ENCODE results near the gene SNX19.
"Not testable (repeated sequence)": the region's sequence is repeated elsewhere in the genome, so short reads cannot be mapped to it uniquely, and the experiment has no call there.

SNX19 gene

DNA sequence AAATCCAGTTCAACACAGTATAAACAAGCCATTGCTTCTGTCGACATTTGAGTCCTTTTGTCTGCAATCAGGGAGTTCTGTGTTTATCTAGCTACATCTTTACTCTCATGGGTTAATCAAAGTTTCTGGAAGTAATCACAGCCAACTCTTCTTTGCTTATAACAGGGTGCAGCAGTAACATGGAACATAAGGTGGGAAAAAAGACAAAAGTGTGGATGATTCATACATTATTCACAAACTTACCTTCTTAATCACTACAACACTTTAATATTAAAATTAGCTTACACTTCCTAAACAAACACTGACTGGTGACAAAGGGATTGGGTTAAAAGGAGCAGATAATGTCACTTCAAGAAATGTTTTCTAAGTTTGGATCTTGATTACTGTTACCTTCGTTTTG, 44.7 kb downstream of the SNX19 start:
- DNase-seq, result no peak

DNA sequence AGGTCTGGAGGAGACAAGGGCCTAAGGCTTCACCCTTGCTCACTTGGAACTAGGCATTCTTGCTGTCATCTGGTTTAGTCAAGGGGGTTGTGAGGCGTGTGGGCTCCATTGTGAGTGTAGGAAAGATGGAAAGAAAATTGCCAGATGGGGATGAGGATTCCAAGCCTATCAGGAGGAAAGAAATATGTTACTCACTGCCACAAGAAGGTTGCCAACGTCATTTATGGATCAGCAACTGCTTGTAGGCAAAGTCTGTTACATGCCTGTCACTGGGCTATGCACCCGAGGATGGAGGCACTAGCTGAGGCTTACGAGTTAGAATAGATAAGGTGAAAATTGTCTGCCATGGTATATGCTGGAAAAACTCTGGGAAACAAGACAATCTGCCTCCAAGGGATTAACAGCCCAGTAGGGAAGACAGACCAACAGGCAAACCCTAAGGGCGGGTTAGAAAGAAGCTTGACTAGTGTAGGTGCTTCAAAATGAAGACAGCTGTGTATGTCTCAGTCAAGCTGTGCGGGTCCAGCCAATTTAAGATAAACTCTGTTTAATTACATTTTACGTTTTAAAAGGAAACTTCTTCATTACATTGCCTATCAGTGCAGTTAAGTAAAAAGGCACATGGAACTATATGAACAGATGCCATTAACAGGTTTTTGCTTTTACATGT, 47.4 kb downstream of the SNX19 start:
- no peak for DNase-seq

DNA sequence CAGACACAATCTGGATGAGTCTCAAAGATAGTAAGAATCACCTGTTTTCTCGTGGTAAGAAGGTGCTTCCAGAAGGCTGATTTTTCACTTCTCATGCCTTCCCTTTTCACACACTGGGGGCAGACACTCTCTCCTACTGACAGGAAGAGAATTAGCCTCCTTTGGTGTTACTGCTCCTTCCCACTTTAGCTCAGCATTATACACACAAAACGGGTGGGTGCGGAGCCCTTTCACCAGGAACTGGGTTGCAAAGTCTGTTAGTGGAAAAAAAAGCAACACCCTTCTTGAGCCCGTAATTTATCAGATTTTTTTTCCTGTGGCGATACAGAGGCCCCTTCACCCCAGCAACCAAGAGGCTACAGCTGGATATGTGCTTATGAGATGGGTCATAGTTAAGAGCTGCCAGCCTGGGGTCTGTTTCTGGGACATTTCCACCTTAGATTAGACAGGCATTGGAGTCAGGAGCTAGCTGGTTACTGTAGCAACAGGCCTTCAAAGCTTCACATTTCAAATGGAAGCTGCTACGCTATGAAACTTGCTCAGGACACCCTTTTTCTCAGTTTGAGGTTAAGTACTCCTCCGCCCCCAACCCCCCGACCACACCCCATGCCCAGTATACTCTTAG, 48.1 kb downstream of the SNX19 start:
- no peak for DNase-seq

DNA sequence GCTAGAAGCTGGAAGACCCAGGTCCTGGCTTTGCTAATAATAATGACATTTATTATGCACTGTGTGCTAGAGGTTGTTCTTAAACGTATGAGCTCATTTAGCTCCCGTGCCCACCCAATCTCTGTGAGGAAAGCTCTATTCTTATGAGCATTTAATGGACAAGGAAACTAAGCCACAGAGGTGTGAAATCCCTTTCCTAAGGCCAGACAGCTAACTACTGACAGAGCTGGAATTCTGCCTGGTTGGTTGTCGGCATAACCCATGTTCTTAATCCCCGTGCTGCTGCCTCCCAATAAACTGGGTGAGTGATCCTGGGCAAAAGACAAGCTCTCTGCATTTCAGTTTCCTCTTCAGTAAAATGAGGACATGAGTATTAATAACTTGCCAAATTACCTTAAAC, 49.4 kb downstream of the SNX19 start:
- DNase-seq, result no peak

DNA sequence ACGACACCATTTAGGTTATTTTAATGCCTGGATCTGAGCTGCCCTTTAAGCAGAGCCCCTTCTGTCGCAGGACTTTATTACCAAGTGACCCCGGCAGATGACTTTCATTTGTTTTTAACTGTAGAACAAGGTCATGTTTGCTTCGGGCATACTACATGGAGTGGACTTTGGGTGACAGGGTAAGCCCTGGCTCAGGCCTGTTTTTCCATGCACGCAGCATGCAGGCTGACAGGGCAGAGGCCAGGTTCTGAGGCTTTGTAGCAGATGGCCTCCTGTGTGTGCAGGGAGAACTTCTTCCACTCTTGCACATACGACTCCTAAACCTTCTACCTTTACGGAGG, 50.5 kb downstream of the SNX19 start:
- DNase-seq, result no peak

DNA sequence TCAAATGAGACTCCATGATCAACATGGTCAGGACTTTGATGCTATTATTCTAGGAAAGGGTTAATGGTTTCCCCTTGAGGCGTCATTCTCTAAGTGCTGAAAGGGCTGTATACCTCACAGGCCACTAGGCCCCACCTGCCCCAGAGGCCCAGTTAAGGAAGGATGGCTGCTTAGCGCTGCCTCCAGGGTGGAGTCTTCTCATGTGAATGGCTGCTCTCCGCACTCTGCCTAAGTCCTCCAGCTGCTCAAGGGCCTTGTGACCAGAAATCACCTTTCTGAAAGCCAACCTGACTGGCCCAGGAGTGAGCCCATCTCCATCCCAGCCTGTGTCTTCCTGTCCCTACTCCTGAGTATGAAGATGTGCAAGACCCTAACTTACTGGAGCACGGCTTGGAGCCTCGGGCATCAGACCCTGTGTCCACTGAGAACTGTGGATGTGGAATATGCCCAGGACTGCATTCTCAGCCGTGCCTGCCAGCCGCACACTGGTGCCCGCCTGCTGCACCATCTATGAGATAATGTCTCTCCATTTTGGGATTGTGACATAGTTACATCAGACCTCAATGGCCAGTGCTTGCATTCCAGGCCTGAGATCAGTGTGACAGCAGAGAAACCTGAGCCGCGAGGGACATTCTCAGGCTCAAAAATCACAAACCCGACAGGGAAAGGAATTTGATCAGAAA, 51.0 kb downstream of the SNX19 start:
- DNase-seq, result no peak

DNA sequence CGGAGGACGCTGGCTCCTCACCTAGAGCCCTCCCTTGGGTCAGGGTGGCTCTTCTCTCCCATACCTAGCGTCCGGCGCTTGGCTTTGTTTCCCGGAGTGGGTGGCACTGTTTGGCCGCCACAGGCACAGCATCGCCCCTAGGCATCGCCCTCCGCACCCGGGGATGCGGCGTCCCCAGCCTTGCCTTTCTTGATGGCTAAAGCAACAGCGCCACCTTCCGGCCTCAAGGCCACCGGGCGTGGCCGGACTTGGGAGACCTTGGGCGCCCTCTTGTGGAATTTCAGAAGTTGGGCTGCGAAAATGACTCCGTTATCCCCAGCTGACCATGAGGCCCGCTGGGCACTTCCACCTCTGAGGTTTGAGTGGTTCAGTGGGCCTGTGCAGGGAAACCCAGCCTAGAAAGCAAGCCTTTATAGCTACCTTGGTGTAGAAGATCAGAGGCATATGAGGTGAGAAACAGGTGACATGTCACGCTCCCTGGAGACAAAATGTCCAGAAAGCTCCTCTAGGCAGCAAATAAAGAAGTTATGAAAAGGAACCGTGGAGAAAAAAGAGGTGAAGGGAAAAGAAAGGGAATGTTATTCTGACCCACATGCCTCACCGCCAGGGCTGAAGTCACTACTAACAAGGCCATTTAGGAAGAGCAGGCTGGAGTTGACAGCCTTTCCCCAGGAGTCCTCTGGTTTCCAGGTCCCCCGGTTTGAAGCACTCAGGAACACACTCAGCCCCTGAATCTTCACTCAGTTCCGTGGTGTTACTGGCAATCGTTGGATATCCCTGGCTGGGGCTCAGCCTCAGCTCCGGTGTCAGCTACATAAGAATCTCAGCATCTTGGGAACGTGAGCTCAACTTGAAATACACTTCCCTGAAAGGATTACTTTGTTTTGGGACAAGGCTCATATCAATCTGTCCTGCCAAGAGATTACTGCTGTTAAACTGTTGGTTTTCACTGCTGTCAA, 54.1 kb downstream of the SNX19 start:
- peak; percentile 82 for DNase-seq

DNA sequence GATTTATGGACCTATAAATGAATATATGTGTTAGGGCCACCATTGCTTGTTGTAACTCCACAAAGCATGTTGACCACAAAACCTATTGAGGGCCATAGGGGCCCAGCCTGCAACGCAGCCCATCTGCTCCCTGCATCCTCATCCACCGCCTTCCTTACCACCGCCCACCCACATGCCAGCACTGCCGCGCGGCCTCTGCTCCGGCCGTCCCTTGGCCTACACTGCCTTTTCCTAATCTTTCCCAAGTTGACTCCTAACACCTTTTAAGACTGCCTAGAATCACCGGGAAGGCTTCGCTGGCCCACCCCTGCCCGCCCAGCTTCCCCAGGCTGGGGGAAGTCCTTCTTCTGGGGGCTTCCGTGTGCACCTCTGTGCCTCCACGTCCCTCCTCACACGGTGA, 55.0 kb downstream of the SNX19 start:
- DNase-seq, result no peak

DNA sequence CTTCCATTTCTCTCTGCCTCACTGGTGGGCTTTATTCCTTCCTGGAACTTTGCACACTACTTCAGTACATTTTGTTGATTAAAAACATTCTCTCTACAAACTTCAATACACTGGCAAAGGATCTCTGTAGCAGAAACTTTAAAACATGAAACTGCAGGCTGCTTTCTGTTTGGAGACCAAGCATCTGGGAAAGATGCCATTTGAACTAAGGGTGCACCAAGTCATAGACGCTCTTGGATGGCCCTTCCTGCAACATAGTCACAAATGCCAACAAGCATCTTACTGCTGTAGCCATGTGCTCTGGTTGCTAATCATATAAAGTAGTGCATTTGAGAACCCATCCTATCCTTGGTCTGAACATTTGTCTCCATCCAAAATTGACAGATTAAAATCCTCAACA, 56.4 kb downstream of the SNX19 start:
- no peak for DNase-seq

DNA sequence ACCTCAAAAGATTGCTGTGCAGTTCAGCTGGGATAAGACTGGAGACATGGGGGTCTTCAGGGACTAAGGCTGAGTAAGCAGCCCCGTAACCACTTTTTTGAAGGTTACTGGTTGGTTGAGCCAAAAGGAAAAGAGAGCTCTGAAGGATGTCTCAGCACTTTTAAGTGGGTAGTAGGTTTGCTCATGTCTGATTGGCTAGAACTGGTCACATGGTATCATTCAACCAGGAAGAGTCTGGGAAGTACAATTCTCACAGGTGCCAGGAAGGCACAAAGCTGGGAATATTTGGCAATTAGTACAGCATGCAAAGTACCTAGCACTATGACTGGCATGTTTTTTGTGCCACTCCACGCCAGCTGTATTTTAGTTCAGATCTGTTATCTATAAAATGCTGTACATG, 58.1 kb downstream of the SNX19 start:
- no peak for DNase-seq

DNA sequence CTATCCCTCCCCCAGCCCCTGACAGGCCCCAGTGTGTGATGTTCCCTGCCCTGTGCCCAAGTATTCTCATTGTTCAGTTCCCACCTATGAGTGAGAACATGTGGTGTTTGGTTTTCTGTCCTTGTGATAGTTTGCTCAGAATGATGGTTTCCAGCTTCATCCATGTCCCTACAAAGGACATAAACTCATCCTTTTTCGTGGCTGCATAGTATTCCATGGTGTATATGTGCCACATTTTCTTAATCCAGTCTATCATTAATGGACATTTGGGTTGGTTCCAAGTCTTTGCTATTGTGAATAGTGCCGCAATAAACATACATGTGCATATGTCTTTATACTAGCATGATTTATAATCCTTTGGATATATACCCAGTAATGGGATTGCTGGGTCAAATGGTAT, 60.6 kb downstream of the SNX19 start:
- not testable (repeated sequence) for DNase-seq

DNA sequence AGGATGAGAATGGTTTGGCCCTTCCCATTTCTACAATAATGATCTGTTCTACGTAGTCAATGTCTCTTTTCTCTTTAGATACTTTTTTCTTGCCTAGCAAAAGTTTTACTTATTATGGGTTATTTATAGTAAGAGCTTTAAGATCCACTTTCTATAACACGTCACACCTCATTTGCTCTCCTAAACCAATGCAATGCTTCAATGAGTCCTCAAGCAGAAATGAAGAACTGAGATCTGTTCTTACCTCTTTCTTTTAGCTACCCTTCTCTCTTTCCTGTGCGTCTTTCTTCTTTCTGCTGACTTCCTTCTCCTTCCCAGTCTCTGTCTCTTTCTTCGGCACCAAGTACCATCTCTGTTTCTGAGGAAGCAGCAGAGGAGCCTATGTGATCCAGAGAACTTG, 61.8 kb downstream of the SNX19 start:
- no peak for DNase-seq

DNA sequence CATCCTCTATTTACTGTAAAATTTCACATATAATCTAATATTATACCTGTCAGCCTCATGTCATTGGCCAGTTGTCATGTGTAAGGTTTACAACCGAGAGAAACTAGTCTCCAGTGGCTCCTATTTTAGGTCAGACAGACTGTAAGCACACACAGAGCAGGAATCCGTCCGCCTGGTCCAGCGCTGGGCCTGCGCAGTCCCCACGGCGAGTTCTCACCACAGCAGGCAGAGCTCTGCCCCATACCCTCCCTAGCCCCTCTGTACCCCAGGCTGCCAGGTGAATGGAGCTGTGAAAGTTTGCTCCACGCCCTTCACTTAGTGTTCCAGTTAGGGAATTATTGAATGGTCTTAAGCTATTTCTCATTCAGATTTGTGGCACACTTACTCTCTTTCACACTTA, 63.7 kb downstream of the SNX19 start:
- DNase-seq, result no peak

DNA sequence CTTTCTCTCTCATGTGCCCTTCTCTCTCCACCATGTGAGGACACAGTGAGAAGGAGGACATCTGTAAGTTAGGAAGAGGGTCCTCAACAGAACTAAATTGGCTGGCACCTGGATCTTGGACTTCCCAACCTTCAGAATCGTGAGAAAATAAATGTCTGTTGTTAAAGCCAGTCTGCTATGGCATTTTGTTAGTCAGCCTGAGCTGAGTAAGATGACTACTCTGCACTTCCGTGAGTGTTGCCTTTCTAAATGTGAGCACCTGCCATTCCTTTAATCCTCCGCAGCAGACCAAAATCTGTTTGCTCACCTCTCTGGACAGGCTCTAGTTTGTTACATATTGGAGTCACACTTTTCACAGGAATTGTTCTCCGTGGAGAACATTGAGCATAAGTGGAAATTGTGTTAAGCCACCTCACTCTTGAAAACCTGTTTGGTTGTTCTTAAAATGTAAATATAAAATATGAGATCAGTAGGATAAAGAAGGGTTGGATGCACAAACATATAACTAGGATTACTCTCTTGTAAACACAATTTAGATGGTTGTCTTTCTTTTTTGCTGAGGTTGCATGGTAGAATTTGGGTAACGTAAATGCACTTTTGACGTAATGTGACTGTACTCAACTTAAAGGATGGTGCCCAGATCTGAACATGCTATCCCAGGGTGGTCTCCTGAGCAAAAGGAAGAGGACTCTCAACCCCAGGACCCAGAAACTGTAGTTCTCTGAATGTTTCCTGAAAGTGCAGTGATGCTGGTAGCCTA, 65.9 kb downstream of the SNX19 start:
- no peak for DNase-seq

DNA sequence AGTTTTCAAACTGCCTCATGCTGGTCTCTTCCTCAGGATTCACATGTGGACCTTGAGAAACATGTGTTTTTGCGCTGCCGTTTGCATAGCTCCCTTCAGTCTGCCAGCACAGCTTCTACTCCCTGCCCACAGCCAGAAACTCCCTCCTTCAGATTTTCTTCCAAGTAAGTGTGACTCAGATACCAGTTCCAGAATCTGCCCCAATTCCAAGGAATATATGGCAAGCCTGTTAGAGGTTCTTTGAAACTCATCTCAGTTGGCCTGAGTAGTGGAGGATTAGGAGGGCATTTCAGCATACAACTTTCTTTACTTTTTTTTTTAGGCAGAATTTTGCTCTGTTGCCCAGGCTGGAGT, 67.1 kb downstream of the SNX19 start:
- no peak for DNase-seq

DNA sequence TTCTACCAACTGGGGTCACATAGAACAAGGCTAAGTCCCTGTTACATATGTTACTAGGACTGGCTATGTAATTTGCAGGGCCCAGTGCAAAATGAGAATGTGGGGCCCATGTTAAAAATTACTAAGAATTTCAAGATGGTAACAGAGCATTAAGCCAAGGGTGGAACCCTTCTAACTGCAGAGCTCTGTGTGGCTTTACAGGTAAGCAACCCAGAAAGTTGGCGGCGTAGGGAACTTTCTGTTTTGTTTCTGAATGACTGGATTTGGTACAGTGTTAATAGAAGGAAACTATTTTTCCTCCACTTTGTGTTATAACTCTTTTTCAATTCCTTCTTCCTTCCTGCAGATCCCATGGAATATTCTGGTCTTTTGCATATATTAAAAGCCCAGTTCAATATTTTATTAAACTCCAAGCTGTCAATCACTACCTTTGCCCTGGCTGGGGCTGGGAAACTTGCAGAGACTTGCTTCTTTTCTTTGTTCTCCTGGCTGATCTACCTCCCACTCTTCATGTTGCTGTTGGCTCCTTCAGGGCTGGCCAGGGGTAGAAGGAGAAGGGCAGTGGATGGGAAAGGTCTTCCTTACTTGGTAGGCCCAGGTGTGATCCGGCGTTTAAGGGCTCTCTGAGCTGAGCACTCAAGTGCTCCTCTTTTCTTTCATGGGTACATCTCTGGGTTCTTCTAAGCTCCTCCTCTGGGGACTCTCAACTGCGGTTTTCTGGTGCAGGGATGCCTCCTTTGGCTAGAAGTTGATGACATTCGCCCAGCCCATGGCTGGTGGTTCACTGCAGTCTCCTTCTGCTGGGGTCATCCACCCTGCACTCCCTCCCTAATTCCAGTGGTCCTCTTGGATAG, 67.7 kb downstream of the SNX19 start:
- DNase-seq, result no peak

DNA sequence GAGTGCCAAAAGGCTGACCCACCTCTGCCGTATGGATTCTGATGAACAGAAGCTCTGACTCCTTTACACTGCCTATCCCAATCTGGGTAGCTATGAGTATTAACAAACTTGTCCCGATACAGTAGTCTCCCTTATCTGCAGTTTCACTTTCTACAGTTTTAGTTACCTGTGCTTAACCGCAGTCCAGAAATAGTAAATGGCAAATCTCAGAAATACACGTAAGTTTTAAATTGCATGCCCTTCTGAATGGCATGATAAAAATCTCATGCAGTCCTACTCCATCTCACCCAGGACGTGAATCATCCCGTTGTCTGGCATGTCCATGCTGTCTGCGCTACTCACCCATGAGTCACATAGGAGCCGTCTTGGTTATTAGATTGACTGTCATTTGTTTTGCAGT, 68.8 kb downstream of the SNX19 start:
- DNase-seq, result no peak

DNA sequence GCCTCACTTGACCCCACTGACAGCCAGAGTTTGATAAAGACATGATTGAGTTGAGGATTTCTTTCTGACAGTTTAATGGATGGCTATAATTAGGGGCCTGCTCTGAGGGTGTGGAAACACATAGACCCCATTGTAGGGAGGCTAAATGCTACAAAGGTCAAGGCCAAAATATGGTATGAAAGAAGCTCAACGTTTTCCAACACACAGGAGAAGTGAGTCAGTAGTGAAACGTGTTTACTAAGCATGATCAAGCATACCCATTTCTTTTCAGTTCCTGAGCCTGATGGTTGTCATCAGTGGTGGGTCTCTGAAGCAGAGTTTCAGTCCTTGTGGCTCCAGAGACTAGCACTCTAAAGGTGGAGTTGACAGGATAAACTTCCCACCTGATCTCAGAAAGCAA, 69.7 kb downstream of the SNX19 start:
- no peak for DNase-seq

DNA sequence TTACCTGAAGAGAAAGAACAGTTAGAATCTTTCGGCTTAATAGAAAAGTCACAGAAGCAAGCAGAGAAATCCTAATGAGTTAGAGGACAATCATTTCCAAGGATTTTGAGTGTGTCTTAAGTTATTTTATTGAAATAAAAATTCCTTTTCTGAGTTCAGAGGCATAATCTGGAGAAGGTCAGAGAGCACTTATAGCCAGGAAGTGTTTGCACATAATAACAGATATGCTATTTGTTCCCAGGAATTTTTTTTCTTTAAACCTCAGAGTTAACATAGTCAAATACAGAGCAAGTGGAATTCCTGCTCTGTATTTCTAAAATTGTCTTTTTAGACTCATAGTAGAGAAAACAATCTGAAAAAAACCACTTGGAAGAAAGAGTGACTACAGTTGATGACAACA, 74.3 kb downstream of the SNX19 start:
- DNase-seq, result no peak

DNA sequence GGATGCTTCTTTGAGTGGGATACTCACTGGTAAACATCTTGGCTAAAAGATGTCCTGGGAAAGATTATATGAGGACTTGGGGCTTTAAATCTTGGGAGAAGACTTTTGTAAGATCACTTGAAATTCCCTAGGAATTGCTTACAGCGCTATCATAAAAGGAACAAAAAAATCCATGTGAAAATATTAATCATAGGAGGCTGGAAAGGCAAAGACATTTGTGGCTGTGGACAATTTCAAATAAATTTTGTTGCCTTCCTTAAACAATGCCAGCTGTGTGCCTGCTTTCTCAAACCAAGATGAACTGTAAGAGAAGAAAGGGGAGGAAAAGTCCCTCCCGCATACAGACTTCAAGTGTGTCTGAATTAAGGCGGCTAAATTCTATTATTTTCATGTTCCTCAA, 75.6 kb downstream of the SNX19 start:
- no peak for DNase-seq

DNA sequence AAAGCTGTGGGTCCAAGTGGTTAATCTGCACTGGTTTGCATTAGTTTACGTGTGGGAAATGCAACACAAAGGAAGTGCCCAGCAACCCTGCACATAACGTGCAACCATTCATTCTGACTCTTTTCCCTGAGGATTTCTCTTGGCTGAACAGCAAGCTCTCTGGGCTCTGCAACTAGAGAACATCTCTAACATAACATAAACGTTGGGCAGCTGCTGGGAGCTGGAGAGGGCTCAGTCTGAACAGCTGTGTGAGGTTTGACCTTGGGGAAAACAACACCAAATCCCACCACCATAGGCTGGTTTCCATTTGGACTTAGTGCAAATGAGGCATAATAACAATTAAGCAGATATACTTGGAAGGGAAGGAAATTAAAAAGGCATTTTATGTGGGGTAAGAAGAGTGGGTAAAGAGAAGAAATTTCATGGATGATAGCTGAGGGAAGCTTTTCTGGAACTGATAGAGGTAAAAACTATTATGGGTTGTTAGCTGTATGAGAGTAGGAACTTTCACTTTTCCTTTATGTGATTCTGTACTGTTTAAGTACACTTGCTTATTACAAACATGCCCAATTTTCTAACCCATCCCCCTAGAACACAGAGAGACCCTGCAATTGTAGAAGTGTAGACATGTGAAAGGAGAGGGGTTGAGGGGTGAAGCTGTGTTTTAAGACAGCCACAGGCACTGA, 76.2 kb downstream of the SNX19 start:
- DNase-seq, result no peak

All from NCI-H2107 (cell line).